Stimulated activated naive CD8-positive, alpha-beta T cell treated with anti-CD3 and anti-CD28 coated beads, Interleukin-15, Interleukin-2, amounts not matched to agents 100 U/mL and 50 U/mL, for 24 hours (primary cell): ENCODE measurements around the gene ATP2C2.
A peak's percentile ranks its signal among the peaks of the same experiment; 100 is the strongest.

Experiments used
- ATAC-seq: fragments of 150-1000 bp; cut with Tn5 transposase; one replicate; pipeline ENCODE4 v1.10.0; 2021
- DNase-seq: peaks from one replicate; pipeline ENCODE4 v3.0.0; 2021

ATP2C2 gene

DNA sequence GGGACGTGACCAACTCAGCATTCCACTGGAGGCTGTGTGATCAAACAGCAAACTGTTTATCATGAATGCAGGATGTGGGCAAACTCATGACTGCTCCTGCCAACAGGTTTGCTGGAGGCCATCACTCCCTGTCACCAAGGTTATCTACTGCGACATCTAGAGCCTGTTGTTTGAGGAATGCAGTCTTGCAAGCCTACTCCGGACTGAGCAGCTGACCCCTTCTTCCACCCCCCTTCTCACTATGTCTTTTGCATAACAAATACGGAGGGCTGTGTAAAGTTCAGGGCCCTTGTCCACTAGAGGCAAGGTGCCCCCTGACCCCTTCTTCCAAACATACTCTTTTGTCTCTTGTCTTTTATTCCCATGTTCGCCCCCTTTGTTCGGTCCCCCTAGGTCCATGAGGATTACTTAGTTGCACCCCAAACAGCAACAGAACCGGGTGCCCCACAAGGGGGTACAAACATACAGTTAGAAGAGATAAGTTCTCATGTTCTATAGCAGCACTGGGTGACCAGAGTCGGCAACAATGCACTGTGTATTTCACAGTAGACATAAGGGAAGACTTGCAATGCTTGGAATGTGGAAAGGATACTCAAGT is 107.4 kb downstream of the ATP2C2 start:
- ATAC-seq (no peak), DNase-seq (no peak)

DNA sequence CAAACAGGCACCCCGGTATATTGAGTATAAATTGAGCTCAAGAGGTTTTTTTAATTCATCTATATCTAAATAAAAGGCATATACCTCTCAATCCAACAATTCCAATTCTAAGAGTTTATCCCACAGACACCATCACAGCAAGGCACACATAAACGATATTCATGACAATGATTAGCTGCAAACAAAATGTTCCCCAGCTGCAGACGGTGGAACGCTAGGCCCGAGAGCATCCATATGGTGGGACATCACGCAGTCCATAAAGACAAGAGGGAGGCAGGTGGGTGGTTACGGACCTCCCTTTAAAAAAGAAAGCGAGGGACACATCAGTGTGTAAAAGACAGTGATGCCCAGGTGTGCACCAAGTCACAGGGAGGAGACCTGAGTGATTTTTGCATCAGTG is 108.1 kb downstream of the ATP2C2 start:
- ATAC-seq (no peak), DNase-seq (no peak)

DNA sequence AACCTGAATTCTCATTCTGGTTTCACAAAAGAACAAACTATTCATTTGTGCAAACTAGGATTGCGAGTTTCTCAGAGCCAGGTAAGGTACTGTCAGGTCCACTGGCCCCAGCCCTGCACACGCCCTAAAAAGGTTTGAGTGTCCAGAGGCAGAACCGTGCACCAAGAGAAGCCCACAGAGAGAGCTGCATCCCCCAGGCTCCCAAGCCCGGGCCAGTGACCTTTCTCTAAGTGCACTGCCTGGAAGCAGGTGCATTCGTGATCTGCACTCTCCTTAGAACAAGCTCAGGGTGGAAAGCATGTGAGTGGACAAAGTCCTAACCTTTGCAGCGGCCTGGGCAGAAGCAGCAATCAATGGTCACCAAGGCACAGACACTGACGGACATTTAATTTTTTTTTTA is 109.3 kb downstream of the ATP2C2 start:
- no peak for DNase-seq
- no peak for ATAC-seq

DNA sequence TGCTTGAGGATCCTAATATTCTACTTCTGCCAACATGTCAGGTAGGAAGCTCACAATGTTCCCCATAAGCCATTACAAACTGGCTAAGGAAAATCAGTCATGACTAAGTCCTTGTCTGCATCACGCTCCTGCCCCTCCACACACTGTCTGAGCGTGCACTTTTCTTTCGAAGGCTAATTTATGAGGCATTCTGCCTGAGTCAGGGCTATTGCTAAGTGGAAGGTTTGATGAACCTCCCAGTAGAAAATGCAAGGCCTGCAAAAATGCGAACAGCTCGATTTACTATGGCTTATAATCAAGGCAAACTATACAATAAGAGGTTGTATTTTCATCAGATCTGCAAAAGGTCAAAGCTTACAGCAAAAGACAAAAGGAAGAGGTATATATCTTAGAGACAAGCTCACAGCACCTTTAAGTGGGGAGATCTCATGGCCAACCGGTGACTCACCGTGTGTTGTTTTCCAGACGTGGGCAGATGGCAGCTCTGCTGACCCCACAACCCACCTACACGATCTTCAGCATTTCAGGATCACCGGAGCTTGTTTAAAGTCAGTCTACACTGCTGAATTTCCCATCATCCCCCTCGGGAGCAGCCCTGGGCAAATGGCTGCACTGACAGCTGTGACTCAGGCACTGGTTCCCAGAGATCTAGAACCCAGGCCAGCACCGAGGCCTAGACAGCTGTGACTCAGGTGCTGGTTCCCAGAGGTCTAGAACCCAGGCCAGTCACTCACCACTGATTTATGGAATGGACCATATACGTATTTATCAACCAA is 110.0 kb downstream of the ATP2C2 start:
- peak; percentile 12 for DNase-seq
- ATAC-seq: peak; percentile 67

DNA sequence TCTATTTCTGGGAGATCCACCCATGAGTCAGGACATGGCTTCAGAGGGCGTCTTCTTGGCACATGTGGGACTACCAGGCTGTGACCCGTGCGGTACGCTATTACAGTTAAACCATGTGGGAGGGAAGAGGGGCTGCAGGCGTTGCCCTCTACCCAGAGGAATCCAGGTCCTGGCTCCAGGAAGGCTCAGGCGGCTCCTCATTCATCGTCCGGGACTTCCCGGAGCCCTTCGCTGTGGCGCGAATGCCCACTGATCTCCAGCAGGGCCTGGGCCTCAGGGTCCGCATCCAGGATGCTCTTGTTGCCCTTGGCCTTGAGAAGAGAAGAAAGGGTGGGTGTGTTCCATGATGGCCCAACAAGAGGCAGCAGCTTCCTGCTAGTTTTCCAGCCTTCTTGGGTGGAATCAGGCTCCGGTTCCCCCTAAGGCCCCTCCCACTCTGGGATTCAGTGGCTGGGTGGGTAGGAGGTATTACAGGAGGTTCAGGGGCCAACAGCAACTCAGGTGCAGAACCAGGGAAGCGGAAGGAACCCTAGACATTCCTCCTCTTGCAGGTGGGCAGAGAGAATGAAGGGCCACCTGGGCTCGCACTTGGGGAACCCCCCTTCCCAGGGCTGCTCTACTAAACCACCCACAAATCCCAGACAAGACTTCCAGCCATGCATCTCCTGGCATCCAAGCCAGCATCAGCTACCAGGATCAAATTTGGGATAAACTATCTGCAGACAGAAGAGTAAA is 111.5 kb downstream of the ATP2C2 start:
- ATAC-seq (no peak), DNase-seq (no peak)

DNA sequence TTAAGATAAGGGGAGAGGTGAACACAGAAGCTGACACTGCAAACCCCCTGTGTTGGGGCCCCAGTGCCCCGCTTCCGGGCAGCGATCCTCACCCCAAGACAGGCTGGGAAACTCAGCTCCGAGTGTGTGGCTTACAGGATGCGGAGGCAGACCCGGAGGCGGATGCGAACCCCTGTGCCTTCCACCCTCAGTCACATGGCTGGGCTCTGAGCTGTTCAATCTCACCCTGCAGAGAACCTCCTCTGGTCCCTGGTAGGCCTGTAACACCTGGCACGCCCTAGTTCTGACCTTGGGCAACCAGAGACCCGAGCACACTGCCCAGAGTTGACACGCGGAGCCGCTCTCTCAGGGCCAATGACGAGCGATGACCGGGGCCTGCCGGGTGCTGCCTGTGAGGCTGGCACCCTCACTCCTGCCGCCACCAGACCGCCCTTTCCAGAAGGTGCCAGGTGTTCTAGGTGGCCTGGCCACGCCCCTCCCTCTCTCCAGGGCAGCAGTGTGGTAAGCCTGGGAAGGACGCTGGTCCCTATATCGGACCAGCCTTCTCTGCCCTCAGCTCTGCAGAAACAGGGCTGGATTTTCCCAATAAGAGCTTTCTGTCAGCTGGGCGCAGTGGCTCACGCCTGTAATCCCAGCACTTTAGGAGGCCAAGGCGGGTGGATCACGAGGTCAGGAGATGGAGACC is 112.9 kb downstream of the ATP2C2 start:
- no peak for DNase-seq
- ATAC-seq: no peak

DNA sequence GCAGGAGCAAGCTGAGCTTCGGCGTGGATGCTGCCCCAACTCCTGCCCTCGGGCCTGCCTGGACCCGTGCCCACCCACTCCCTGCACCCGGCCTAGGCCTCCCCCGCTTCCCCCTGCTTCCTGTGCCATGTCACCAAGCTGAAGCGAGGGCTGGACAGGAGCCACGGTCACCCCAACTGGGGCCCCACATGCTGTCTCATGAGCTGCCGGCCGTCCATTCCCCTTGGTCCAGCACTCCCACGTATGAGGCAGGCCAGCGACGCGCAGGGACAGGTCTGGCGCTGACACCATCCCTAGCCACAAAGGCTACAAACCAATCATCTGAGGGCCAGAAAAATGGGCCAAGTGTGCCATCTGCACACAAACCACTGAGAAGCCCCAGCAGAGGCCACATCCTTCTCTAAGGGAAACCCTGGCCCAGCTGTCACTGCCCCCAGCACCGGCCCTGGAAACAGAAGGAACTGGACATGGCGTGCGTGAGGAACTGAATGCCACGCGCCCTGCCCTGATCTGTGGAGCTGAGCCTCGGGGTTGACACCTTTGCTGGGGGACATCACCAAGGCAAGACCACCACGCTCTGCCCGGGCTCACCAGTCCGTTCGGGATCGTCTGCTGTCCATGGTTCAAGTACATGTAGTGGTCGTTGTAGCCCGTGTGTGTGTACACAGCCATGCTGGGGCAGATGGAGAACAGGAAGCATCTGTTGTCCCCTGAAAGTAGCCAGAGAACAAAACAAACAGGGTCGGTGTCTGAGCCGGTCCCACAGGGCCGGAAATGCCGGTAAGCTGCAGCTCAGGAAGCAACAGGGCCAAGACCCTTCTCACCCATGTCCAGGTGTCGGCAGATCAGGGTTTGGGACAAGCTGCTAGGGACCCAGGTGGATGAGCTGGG is 113.9 kb downstream of the ATP2C2 start:
- DNase-seq: no peak
- ATAC-seq: no peak

DNA sequence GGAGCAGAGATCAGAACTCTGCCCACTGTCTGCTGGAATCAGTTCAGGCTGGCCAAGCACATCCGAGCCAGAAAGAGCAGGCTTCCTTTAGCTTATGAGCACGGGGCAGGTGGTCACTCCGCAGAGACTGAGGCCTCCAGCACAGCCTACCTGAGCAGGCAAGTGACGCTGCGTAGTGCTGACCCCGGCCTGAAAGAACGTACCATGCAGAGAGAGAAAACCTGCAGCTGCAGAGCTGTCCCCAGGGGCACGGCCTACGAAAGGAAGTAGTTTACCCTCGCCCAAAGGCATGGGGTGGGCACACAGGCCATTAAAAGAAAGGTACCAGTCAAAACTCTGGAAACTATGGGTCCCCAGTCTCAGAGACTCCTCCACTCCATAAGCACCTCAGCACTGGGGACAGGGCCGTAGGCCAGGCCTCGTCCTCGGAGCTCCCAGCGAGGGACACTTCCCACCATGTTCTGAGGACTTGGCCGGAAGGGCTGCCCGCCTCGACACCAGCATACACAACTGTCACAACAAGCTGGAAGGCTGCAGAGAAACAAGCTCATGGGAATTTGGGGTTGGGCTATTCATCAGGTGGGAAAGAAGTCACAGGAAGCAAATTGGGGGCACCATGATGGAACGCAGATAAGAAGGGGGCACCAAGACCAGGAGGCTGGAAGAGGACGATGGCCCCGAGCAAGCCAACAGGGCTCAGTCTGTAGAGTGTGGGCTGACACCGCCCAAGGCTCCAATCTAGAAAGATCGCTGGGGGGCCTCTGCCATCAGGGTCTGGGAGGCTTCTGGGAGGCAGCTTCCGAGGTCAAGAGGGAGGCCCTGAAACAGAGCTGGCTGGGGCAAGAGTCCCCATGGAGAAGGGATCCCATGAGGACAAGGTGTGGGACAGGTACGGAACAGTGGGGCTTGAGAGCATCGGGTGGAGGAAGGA is 114.9 kb downstream of the ATP2C2 start:
- ATAC-seq (no peak), DNase-seq (no peak)

DNA sequence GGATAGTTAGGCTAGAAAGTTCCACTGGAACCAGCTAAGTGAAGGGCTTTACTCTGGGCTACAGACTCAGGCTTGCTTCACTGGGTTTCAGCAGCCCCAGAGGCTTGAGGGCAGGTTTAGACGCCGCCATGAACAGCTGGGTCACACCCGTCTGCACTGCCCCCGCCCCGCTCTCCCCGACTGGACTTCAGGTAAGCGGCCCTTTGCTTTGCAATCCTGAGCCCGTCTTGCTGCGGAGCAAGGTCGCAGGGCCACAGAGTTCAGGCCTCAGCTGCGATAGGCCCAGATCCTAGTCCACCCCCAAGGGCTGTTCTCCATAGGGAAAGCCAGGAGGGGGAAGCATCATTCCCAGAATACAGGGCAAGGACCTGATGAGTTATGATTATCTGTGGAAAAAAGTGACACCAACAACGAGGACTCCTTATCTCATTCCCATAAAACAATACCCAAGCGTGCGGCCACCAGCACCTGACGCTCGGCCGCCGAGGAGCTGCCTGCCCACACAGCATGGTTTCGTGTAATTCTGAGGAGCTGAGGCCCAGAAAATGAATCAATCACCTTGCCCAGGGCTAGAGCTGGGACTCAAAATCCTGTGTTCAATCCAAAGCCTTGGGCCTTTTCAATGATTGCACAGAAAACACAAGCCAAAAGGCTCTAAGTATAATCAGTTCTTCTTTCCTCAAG is 115.7 kb downstream of the ATP2C2 start:
- ATAC-seq: no peak
- no peak for DNase-seq

DNA sequence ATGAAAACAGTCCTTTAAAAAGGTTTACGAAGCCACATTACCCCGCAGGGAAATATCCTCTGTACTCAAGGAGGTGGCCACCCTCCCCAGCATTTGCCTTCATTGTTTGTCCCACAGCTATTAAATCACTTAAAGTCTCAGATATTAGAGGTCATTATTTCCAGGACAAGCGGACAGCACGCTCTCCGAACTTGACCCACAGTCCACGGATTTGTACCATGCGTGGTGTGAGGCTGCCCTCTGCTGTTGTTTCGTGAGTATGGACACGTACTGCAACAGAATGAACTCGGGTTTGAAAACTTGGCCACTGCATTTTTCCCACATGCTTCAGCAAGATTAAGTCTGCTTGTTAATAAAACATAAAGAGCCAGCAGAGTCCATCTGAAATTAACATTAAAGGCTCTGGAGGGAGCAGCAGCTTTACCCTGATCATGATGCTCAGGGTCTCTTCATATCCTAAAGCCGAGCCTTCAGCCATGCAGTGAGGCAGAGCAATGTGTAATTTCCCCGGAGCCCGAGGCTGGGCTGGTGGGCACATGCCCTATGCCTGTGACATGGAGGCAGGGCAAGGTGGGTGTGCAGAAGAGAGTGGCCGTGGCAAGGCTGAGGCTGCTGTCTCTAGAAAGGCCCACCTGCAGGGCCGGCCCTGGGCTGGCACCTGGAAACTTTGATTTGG is 116.4 kb downstream of the ATP2C2 start:
- ATAC-seq: no peak
- DNase-seq: peak; percentile 47

DNA sequence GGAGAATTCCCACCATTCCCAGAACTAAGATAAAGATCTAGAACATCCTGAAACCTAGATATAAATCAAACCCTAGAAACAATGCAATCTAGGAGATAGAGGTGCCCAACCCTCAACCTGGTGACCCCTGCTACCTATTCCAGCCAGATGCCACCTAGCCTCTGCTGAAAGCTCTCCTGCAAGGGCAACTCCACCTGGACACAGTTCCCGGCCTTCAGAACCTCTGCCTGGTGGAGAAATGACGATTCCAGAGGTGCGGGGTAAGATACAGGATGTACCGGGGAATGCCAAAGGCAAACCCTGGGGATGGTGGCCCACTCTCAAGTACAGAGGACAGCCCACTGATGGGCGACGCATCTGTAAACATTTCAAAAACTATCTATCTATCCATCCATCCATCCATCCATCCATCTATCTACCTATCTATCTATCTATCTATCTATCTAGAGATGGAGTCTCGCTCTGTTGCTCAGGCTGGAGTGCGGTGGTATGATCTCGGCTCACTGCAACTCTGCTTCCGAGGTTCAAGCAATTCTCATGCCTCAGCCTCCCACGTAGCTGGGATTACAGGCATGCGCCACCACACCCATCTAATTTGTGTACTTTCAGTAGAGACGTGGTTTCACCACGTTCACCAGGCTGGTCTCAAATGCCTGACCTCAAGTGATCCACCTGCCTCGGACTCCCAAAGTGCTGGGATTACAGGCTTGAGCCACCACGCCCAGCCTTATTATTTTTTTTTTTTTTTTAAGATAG is 117.1 kb downstream of the ATP2C2 start:
- DNase-seq (no peak), ATAC-seq (no peak)

DNA sequence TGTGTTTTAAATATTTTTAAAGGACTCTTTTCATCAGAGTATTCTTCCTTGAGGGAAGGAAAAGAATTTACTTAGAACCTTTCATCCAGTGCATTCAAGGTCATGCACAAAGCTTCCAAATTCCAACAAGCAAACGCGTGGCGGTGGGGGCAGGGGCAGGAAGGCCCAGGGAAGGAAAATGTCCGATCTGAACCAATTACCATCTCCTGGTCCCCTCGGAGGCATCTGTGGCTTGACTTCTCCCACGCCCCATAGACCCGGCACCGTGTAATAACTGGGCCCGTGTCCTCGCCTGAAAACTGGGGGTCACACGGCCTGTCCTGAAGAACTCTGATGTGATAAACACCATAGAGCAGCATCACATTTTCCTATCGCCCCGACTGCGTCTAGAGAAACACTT is 117.8 kb downstream of the ATP2C2 start:
- ATAC-seq: no peak
- DNase-seq: no peak

DNA sequence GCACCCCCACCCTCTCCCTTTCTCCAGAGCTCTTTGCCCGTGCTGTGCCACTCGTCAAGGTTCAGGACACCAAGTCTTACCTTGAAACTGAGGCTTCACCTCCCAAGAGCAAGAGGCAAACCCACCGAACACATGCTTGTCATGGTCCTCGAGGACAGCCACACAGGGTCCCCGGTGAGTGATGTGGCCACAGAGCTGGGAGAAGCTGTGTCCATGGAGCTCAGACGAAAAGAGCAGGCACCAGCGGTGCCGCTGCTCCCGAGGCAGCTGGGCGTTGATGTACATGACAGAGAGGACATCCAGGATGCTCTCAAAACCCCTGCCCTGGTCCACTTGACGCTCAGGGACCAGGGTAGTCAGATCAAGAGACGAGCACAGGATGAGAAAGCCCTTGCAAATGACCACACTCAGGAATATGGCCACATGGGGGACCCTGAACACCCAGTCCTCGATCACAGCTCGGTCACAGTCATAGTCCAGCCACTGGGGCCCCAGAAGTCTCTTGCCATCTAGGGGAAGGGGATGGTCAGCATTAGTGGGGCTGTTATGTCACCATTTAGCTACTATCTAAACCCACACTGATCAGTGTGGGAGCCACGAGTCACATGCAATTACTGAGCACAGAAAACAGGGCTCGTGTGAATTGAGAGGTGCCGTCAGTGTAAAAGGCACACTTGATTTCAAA is 118.4 kb downstream of the ATP2C2 start:
- DNase-seq (no peak), ATAC-seq (no peak)

DNA sequence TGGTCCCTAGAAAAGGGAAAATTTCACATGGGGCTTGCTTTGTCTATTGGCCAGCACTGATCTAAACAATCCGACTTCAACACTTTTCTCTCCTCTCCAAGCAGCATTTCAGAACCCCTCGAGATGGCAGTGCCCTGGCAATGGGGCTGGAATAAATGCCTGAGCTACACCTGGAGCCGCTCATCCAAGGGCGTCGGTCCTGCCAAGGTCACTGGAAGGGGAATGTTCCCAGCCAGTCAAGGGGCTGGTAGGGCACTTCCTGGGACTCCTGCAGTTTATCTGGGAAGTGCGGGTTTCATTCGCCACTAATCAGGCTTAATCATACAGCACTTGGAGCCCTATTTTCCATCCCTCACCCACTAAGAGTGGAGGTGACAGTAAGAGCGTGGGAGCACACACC is 119.0 kb downstream of the ATP2C2 start:
- no peak for ATAC-seq
- no peak for DNase-seq

DNA sequence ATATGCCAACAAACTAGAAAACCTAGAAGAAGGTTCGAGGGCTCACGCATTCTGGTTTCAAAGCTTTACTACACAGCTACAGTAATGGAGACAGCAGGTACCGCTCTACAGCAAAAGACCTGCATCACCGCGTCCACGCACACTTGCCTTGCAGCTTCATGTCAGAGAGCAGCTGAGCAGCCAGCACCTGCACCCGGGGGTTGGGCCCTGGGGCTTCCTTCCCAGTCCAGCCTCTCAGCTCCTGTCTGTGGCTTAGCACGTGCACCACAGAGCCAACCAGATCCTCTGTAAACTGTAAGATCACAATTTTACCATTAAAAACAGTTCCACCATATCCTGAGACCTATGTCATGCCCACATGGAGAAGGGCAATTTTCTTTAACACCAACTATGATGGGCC is 120.8 kb downstream of the ATP2C2 start:
- no peak for DNase-seq
- ATAC-seq: no peak

DNA sequence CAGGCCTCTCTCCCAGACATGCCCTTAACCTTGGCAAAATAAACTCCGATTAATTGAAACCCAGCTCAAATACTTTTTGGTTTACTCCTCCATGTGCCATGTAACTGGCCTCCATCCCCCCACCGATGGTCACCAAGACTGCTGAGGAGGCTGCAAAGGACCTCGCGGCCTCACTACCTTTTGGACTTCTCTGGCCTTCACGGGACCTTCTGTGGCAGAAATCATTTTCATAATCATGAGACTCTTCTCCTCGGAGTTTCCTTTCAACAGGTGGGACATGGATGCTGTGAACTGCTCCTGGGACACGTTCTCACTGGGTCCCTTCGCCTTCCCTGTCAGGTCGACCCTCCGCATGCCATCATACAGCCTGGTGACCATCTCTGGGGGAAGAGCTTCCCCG is 127.2 kb downstream of the ATP2C2 start:
- DNase-seq (no peak), ATAC-seq (no peak)

DNA sequence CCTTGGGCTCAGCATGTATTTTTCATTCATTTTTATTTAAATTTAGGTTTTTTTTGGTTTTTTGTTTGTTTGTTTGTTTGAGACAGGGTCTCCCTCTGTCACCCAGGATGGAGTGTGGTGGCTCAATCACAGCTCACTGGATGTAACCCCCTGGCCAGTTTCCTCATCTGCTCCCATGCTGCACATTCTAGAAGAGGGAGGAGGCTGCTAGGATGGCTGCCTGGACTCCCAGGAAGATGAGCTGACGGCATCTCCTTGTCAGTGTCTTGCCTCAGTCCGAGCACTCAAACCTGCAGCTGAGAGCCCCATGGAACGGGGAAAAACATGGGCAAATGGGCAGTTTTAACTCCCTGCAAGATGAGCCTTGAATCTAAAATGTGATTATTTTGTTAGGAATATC is 128.7 kb downstream of the ATP2C2 start:
- DNase-seq (no peak), ATAC-seq (no peak)
